Fibroblast of gingiva (primary cell): ENCODE data around the gene REC114.

Experiments
- DNase-seq: peaks from one replicate; pipeline ENCODE4 v3.0.0-alpha.2; 2011; ENCODE audit warnings: low read depth

REC114 gene

DNA sequence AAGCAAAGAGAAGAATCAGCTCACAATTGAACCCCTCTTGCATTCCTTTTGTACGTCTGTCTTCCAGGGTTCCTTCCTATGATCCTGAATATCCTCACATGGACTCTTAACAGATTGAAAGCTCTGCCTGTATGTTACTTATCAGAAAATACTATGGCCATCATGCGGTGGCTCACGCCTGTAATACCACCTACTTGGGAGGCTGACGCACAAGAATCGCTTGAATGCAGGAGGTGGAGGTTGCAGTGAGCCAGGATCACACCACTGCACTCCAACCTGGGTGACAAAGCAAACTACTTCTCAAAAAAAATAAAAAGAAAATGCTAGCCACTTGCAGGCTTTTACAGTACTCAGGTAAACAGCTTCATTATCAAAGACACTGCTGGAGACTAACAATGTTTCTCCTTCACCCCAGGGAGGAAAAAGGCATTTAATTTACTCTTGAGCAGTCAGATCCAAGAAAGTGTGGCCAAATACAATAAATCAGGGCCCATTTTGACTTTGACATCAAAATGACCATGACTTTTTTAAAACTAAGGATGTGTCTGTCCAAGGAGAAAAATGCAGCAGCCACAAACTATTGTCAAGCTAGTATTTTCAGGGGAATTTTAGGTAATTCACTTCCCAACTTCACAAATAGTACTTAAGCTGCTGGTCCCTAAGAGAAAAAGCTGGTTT is 162.9 kb downstream of the REC114 start:
- DNase-seq, result no peak

DNA sequence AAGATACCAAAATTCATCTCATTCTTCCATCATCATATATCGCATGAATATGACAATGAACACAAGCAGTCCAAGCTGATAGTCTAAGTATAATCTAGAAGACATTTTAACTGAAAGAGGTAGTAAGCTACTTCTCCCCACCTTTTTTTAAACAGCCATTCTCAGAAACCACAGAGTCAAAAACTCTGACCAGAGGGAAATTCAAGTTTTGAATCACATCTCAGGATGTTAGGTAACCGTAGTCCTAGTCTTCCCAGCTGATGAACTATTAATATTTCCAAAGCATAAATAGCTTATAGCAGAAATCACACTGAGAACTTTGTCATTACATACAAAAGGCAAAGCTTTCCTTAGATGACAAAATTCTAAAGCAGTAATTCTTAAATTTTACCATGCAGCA is 164.4 kb downstream of the REC114 start:
- no peak for DNase-seq

DNA sequence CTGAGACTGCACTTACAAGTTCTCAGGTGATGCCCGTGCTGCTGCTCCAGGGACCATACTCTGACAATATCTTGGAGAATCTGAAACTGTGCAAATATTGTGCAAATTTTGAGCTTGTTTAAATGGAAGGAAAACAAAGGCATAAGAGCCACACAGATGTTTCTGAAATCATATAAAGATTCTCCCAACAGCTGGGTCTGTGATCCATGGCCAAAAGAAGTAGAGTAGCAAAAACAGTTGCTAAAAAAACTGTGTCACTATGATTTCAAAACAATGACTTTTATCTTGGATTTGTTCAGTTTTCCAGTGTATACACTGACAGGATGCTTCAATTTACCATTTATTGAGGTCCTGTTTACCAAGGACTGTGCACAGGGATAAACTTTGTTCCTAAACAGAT is 164.9 kb downstream of the REC114 start:
- DNase-seq, result no peak

DNA sequence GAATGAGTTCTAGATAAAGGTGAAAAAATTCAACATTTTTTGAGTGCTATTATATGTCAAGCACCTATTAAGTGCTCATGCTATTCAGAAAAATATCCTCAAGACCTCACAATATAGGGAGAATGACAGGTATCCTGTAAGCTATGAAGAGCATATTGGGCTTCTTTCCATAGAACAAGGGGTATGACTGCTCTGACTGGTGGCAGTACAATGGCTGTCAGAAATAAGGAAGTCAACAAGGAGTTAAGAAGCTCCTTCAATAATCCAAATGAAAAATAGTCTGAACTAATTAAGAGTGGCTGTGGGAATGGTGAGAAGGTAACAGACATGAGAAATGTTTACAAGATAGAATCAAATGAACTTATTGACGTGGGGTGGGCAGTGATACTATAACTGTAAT is 165.5 kb downstream of the REC114 start:
- DNase-seq, result no peak

DNA sequence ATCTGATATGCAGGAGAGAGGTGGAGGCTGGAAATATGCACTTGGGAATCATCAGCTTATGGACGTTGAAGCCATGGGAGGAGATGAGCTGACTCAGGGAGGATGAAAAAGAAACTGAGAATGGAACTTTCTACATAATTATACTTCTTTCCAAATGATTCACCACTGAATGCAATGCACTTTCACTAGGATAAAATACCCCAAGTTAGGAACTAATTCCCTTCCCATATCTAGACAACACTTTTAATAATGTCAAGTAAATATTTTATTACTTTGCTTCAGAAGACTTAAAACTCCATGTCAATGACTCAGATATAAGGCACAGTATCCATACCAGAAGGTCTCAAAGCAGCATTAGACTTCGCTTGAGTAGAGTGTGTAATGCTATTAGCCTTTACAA is 166.0 kb downstream of the REC114 start:
- peak; percentile 16 for DNase-seq
